ENCODE results near the gene TSEN34.
"Not testable (repeated sequence)": the region's sequence is repeated elsewhere in the genome, so short reads cannot be mapped to it uniquely, and the experiment has no call there.

TSEN34 gene

DNA sequence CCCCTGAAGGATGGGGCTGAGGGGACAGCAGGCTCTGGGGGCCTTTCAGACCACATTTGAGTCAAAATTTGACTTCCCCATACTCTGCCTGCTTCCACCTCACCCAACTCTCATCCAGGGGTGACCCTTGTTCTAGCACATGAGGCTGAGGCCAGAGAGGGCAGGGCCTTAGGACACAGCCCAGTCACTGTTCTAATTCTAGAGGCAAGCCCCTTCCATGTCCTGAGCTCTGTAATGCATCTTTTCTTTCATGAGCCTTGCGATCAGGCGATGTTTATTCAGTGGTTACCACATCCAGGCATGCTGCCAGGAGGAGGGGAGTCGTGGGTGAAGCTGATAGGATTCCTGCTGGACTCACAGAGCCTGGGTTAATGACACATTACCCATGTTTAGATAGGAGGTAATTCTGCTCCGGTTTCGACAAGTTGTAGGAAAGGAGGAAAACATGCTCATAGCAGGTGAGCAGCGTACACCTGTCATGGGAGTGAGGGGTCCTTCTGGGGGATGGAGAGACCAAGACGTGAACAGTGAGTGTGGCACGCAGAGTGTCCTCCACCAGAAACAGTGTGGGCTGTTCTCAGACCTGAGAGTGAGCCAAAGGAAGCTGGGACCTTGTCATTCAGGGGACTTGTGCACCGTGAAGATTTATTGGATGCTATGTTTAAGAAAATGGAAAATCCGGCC is 18.8 kb downstream of the TSEN34 start:
- peak; percentile 34 for DNase-seq

DNA sequence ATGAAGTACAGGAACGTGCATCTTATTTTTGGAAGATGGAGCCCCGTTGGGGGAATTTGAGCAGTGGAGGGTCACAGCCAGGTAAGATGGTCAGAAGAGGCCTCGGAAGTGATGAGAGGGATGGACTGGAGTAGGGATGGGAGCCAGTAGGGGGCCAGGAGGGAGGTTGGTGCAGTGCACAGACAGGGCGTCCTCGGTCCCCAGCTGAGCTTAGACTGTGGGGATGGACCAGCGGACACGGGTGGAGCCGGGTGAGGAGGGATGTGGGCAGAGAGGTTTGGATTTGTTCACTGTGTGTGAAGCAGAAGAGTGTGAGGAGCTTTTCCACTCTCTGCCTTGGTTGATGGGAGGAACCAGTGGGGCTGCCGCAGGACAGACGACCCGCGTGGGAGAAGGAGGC is 20.1 kb downstream of the TSEN34 start:
- DNase-seq = no peak

DNA sequence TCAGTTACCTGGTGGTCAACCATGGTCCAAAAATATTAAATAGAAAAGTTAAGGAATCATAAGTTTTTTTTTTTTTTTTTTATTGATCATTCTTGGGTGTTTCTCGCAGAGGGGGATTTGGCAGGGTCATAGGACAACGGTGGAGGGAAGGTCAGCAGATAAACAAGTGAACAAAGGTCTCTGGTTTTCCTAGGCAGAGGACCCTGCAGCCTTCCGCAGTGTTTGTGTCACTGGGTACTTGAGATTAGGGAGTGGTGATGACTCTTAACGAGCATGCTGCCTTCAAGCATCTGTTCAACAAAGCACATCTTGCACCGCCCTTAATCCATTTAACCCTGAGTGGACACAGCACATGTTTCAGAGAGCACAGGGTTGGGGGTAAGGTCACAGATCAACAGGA is 23.1 kb downstream of the TSEN34 start:
- DNase-seq = not testable (repeated sequence)

DNA sequence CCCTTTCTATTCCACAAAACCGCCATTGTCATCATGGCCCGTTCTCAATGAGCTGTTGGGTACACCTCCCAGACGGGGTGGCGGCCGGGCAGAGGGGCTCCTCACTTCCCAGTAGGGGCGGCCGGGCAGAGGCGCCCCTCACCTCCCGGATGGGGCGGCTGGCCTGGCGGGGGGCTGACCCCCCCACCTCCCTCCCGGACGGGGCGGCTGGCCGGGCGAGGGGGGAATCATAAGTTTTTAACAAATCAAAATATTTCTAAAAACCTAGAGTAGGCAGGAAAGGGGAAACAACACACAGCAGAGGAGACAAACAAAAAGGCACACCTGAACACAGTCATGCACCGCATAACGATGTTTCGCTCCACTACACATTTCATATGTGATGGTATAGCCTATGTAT is 23.6 kb downstream of the TSEN34 start:
- DNase-seq = not testable (repeated sequence)

DNA sequence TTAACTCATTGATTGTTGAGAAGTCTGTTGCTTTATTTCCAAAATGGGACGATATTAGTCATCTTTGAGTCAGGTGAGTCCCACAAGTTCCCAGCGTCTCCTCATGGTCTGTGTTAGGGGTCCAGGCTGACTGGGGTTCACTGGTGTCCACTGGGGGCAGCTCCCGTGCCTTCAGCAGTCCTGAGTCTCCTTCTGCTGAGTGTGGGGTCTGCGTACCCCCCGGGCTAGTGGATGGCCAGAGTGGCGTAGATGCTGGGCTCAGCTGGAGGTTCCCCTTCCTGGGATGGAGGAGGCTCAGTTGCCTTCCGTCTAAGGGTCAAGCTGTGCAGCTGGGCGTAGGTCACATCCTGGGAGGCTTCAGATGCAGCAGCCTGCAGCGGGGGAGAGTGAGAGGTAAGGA is 25.8 kb downstream of the TSEN34 start:
- no peak for DNase-seq

DNA sequence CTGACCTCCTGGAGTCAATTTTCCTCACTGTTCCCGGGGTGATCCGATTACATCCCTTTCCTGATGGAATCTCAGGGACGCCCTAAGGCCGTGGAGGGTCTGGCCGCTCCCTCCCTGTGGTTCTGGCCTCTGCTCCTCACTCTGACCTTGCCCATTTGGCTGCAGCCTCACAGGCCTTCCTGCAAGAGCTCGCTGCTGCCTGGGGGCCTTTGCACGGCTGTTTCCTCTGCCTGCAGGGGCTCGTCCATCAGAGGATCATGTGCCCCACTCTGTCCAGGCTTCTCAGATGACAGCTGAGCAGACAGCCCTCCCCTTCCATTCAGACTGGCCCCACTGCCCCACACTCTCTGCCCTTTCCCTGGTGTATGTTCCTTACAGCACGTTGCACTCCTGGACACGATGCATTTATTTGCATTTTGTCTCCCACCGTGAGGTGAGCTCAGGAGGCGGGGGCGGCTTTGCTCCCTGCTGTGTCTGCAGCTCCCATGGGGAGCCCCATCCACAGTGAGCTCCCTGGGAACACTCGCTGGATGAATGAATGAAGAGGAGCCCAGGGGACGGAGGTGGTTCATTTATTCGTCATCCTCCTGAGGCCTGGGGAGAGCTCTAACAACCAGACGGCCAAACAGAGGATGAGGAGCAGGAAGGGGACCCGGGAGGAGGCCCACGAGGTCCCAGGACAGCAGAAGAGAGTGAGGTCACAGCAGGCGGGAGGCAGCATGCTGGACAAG is 26.6 kb downstream of the TSEN34 start:
- DNase-seq = not testable (repeated sequence)

DNA sequence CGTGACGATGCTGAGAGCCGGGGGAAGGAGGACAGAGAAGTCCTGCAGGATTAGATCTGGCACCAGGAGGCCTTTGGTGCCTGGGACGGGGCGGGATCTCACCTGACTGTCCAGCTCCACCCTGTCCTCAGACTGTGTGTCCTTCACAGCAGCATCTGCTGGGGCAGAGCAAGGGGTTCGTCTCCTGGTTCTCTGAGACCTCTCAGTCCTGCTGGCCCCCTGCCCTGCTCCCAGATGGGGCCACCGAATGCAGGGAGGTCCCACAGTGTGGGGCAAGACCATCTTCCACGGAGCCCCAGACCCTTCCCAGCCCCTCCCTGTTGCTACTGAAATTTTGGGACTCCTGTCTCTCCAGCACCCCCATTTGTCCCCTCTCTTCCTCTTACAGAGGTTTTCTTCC is 27.2 kb downstream of the TSEN34 start:
- DNase-seq = no peak

DNA sequence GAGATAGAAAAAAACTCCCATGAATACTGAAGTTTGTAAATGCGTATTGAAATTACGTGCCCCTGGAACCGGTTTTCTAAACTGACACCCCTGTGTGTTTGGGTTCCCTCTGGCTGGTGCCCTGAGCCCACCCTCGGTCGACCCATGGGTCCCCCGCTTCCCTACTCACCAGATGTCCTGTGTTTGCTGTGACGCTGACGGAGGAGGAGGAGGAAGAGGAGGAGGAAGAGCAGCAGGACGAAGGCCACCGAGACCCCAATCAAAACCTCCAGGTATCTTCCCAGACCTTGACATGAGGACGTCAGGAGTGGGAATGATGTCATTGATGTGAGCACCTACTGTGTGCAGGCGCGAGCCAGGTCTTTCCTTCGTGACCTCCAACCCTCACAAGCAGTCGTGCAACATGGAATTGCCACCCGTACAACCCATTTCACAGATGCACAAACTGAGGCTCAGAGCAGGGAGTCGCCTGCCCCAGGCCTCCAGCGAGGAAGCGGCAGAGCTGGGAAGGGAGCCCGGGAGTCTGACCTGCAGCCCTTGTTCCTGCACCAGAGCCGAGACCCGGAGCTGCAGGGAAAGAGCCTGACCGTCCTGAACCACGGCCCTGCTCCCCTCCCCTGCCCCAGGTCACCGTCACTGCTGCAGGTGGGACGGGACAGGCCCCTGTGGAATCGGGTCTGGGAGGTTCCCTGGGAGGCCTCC is 28.0 kb downstream of the TSEN34 start:
- DNase-seq = no peak

DNA sequence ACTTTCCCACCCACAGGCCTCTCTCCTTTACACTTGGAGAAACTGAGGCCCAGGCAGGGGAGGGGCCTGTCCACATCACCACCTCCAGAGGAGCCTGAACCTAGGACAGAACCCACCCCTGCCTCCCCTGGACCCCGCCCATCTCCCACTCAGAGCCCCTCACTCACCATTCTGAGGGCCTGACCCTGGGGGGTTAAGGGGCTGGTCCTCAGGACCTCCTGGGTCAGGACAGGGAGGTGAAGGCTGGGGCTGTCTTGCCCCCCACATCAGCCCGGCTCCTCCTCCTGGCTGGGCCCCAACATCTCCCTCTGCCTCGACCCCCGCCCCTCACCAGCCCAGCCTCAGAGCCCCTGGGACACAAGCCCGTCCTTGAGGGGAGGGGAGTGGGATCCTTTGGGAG is 28.6 kb downstream of the TSEN34 start:
- DNase-seq = not testable (repeated sequence)

DNA sequence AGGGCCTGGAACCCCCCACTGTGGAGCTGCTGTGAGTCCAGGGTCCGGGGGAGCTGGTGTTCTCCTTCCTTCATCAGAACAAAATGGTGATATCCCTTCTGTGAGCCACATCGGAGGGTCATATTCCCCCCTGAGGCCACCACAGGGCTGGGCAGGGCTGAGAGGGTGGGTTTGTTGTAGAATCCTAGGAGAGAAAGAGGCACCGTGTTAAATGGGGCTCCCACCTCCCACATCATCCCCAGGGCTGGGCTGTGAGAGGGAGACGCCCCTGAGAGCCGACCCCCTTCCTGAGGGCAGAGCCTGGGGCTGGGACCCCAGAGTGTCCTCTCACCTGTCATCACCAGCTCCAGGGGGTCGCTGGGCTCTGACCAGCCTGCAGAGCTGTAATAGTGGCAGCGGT is 30.8 kb downstream of the TSEN34 start:
- not testable (repeated sequence) for DNase-seq

DNA sequence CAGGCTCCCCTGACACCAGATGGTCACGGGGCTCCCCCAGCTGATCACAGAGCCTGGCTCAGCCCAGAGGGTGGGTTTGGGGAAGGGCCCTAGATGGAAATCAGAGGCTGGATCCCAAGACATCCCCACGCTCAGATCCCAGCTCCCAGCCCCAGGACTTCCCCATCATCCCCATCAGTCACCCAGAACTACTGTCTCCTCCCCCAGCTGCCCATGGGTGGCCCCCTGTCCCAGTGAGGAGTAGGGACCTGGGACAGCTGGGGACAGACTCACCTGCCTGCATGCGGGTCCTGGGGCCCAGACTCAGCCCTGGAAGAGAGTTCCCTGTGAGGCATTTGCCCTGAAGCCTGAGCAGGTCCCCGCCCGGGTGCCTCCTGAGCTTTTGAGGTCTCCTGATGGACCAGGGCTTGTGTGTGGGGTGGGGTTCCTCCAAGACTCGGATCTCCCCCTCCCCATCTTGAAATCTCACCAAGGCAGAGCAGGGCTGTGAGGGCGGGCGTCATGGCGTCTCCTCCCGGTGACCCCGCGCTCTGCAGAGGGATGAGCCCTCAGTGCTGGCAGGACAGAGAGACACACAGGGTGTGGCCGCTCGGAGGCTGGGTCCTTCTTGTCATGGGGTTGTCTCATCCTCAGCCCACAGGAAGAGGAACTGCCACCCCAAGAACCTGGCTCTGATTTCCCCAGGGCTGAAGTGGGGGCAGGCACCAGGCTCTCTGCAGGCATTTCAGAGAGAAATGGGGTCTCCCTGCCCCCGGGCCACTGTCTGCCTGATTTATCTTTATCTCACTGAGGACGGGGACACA is 31.6 kb downstream of the TSEN34 start, which contains the start of gene LILRB3:
TSS of gene LILRB3 (minus strand) at position 534 of the 803 bp plus-strand sequence. CDS start at position 503, 31 bp downstream.
- not testable (repeated sequence) for DNase-seq

DNA sequence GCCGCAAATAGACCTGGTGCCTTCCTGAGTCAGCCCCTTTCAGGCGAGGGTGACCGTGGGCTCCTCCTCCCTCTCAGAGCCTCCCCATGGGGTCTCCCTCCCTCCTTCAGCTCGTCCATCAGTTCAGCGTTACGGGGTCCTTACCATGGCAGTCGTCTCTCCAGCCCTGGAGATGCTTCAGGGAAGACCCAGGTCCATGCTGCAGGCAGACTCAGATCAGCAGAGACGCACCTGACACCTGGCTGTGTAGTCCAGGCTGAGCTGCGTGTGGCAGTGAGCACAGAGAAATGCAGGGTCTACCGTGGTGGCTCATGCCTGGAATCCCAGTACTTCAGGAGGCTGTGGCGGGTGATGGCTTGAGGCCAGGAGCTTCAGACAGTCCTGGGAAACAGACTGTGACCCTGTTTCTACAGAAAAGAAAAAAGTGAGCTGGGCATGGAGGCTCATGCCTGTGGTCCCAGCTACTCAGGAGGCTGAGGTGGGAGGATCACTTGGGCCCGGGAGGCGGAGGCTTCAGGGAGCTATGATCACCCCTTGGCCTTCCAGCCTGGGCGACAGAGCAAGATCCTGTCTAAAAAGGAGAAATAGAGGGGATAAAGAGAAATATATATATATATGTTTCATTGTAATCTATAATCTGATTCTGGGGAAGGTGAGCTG is 32.3 kb downstream of the TSEN34 start:
- DNase-seq = not testable (repeated sequence)

DNA sequence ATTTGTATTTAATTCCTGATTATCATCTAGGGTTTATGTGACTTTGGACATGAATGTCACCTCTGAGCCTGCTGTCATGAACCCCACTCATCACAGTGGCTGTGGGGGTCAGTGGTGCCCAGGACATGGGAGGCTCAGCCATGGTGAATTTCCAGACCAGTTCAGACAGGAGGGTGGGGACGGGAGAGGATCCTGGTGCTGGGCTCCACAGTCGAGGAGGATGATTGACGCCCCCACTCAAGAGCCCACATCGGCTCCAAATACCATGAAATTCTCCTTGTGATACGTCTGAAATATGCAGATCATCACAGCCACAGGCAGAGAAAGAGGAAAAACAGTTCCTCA is 32.8 kb downstream of the TSEN34 start:
- not testable (repeated sequence) for DNase-seq

DNA sequence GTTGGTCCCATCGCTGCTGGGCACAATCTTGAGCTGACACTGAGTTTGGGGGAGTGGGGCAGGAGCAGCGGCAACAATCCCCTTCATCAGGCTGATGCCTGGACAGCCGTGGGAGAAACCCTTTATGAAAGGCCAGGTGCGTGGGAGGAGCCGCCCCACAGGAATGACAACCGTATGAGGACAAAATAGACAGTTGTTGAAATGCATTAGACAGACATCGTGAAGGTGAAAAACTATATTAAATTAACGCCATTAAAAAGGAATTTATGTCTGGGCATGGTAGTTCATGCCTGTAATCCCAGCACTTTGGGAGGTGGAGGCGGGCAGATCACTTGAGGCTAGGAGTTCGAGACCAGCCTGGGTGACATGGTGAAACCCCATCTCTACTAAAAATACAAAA is 33.5 kb downstream of the TSEN34 start:
- not testable (repeated sequence) for DNase-seq

DNA sequence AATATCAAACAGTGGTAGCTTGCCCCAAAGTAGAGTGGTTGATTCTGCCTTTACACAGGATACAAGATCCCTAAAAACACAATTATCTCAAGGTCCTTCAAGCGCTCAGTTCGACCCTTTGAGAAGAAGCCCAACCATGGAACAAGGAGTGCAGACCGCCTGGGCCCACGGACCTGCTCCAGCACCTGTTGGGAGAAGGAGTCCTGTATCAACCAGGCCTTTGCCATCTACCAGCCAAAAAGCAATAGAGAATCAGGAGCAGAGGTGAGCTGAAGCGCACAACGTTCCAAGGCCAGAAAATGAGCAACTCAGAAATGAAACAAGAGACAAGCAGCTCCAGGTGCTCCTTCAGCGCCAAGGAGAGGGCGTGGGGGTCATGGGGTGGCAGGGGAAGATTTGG is 38.0 kb downstream of the TSEN34 start:
- DNase-seq = no peak

DNA sequence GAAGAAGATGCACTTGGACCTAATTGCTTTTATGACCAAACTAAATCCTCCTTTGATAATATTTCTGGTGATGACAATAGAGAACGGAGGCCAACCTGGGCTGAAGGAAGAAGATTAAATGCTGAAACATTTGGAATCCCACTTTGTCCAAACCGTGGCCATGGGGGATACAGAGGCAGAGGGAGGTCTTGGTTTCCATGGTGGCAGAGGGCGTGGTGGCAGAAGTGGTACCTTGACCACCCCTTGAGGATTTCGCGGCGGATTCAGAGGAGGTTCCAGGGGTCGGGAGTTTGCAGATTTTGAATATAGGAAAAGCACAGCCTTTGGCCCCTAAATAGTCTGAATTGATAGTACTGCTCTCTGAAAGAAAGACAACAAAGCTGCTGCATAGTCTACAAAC is 38.9 kb downstream of the TSEN34 start:
- DNase-seq = no peak

DNA sequence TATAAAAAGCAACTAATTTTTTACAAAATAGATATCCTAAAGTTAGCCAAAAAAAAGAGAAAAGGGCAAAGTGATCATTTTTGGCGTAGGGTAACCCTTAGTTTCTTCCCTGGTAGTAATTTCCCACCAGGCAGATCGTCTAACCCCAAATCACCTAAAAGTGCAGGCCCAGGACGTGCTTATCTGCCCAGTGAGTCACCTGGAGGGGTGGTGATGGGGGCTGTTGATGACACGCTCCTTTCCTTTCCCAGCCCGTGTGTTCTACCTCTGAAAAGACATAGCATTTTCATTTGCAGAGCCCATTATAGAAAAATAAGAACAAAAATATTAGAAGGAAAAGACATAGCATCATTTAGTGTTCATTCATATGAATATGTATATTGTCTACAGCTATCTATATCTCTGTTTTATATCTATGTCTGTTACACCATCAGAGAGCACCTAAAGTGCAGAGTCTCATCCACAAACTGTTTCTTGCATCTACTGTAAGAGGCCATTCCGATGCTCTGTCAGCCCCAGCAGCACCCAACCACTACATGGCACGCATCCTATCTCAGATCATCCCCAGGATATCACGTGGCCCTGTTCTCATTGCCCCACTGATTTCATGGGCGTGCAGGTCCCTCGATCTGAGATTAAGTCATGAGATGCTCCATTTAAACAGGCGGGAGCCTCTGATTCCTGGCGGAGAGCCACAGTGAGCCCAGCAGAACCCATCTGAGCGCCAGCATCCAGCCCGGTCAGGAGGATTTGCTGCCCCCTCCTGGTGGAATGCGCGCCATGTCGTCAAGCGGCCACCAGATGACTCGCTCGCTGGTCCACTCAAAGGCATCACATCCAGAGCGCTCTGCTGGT is 40.2 kb downstream of the TSEN34 start:
- peak; percentile 38 for DNase-seq

DNA sequence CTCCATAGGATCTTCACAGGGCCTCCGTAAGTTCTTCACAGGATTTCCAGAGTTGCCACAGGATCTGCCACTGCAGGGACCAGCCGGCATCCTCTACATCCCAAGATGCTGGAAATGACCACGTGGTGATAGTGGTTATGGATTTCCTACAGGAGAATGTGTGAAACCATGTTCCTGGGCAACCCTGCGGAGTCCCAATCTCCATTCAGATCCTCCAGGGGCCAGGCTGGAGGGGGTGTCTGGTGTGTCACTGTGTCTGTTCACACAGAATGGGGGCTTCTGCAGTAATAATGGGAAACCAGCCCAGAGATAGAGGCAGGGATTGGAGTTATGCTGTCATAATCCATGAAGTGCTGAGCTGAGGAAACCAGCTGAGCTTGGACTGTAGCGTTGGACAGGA is 42.8 kb downstream of the TSEN34 start:
- no peak for DNase-seq

DNA sequence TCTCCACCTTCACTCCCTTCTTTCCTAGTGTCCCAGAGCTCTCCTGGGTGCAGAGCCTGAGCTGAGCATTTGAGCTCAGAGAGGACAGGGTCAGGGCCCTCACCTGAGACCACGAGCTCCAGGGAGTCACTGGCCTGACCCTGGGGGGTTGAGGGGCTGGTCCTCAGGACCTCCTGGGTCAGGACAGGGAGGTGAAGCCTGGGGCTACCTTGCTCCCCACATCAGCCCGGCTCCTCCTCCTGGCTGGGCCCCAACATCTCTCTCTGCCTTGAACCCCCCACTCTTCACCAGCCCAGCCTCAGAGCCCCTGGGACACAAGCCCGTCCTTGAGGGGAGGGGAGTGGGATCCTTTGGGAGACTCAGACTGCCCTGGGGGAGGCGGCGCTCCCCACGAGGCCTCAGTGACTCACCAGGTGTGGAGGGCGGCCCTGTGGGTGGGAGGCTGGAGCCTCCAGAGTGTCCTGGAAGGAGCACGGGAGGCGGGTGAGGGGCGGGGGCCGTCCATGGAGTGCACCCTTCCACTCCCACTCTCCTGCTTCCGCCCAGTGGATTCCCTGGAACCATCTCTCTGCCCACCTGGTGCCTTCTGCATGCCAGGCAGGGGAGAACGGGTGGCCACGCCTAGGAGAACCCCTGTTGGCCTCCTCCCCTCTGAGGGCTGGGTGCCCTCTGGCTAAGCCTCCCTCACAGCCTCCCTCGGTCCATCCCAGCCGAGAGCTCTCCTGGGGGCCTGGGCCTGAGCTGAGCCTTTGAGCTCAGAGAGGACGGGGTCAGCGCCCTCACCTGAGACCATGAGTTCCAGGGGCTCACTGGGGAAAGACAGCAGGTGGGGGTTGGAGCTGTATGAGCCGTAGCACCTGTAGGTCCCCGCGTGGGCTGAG is 48.6 kb downstream of the TSEN34 start:
- DNase-seq = not testable (repeated sequence)

Data from NCI-H1694 treated with DMSO at 0.1 percent for 48 hours (cell line).